Thyroid gland (tissue), 4 donors: ENCODE results near the gene KCNQ1.

Source experiments
- CTCF ChIP-seq, 6 experiments: fragments of 200-600 bp in 3 of 6; fragments of 450-650 bp in 3 of 6; sonication (generic) in 3 of 6; IDR thresholded peaks; one replicate each; pipeline ENCODE4 v1.5.1; 2016 to 2019; ENCODE audit warnings: antibody characterized with exemption in 6 of 6, mild to moderate bottlenecking in 2 of 6, inconsistent platforms in 1 of 6, moderate library complexity in 1 of 6
- POLR2A ChIP-seq, 2 donors: fragments of 450-650 bp; IDR thresholded peaks; one replicate each; pipeline ENCODE4 v1.6.1; 2017; ENCODE audit warnings: antibody characterized with exemption in 2 of 2, mild to moderate bottlenecking in 2 of 2, moderate library complexity in 1 of 2

- TF ChIP-seq CTCF (IDR thresholded peaks at IDR 0.05): no peak
- TF ChIP-seq POLR2A (IDR thresholded peaks at IDR 0.05): no peak
These were observed 23.4 kb upstream of the KCNQ1 start for GRCh38 chr11:2421226-2421994.
